ENCODE data around the gene MPP1.
A peak's percentile ranks its signal among the peaks of the same experiment; 100 is the strongest.

MPP1 gene

DNA sequence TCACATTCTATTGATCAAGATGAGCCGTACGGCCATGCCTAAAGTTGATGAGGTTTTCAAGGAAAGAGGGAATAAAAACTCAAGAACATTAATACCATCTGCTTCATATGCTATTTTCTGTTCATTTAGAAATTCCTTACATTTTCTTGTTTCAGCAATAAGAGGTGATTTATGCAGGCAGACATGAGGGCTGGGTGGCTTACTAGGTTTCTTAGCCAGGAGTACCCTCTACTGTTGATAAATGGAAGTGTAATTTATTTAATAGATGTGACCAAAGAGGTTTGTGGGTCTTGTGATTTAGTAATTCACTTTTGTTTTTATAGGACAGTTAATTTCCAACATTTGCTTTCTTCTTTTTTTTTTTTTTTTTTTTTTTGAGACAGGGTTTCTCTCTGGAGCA, 35.6 kb upstream of the MPP1 start (continued):
- TF ChIP-seq CTCF (tag by site-specific recombination; IDR thresholded peaks at IDR 0.05) = peak; percentile 12; the same call in 1 of the 2 replicates
- no peak for TF ChIP-seq YY2 (tag by site-specific recombination; IDR thresholded peaks at IDR 0.05)
- no peak for TF ChIP-seq ZNF843 (tag by site-specific recombination; IDR thresholded peaks at IDR 0.05)
- TF ChIP-seq ZSCAN16 (tag by site-specific recombination; IDR thresholded peaks at IDR 0.05) = no peak
- no peak for TF ChIP-seq ZNF830 (tag by site-specific recombination; IDR thresholded peaks at IDR 0.05; ENCODE audit: low read depth)

DNA sequence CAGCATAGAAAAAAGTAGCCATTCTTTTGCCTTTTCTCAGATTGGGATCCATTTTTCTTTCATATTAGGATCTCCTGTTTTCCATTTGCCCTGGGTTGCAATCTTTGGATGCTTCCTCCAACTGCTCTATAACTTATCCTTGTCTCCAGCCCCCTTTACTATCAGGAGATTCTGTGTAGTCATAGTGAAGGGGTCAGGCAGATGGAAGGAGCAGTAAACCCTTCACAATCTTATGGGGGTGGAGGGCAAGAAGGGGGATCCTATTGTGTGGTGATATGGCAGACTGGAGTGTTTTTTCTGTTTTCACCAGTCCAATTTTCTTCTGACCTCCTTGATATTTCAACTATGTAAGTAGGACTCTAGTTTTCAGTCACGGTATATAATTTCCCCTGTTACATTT, 30.9 kb upstream of the MPP1 start:
- ChIA-PET CTCF (no interaction called here), POLR2A (no interaction called here)
- Histone ChIP-seq H3K4me3 (ENCODE audit: low read depth, low read length) (no peak overlapping the region), H3K36me3 (ENCODE audit: control insufficient read depth in 2 of 2, insufficient read depth in 1 of 2, low read length in 2 of 2) (no peaks in the 10 kb centered on the region), H3K27ac (ENCODE audit: extremely low read depth, low read depth, low read length) (no peak overlapping the region), H3K9me3 (ENCODE audit: control insufficient read depth, insufficient read depth, low read depth, low read length) (no peaks in the 10 kb centered on the region), H3K4me1 (ENCODE audit: control insufficient read depth, insufficient read depth, low read length) (no peaks in the 10 kb centered on the region)
- no peak for TF ChIP-seq ZNF776 (tag by site-specific recombination; IDR thresholded peaks at IDR 0.05; ENCODE audit: borderline replicate concordance)
- TF ChIP-seq, protein P1, sequence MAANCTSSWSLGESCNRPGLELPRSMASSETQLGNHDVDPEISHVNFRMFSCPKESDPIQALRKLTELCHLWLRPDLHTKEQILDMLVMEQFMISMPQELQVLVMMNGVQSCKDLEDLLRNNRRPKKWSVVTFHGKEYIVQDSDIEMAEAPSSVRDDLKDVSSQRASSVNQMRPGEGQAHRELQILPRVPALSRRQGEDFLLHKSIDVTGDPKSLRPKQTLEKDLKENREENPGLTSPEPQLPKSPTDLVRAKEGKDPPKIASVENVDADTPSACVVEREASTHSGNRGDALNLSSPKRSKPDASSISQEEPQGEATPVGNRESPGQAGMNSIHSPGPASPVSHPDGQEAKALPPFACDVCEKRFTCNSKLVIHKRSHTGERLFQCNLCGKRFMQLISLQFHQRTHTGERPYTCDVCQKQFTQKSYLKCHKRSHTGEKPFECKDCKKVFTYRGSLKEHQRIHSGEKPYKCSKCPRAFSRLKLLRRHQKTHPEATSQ (tag by site-specific recombination; IDR thresholded peaks at IDR 0.05) = no peak
- no peak for TF ChIP-seq ZBTB17 (tag by site-specific recombination; IDR thresholded peaks at IDR 0.05)
- no peak for TF ChIP-seq ZNF449 (tag by site-specific recombination; IDR thresholded peaks at IDR 0.05)

DNA sequence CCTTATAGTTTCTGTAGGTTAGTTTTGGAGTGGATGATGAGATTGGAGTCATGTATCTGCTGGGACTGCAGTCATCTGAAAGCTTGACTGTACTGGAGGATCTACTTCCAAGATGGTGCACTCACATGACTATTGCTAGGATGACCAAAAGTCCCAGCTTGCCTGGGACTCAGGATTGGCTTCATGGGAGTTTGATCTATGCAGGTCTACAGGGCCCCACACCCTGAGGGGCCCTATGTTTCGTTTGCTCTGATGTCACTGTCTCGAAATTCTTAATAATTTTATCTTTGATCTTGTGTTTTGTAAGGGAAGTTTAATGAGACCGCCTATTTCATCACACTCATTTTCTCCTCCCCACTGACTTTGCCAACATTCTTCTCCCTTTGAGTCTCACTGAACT, 29.3 kb upstream of the MPP1 start, which contains the start of gene SMIM9:
Gene SMIM9 (minus strand): TSS at position 101 of the 400 bp plus-strand sequence. CDS start 3,806 bp downstream, outside the sequence.
- Histone ChIP-seq H3K27ac (ENCODE audit: extremely low read depth, low read depth, low read length) (no peak within 1 kb of the TSS), H3K4me3 (ENCODE audit: low read depth, low read length) (no peak within 1 kb of the TSS), H3K36me3 (ENCODE audit: control insufficient read depth in 2 of 2, insufficient read depth in 1 of 2, low read length in 2 of 2) (no peaks in the 10 kb centered on the region), H3K4me1 (ENCODE audit: control insufficient read depth, insufficient read depth, low read length) (no peaks in the 10 kb centered on the region), H3K9me3 (ENCODE audit: control insufficient read depth, insufficient read depth, low read depth, low read length) (no peaks in the 10 kb centered on the region)
- ChIA-PET CTCF (interaction anchor here (1.1 to 2.0 kb wide), 2 partner anchors 8 to 86 kb away, joined by 4 to 8 read pairs; no protein-coding TSS in a partner anchor), POLR2A (no interaction called here)
- TF ChIP-seq ZNF580 (tag by site-specific recombination; IDR thresholded peaks at IDR 0.05) (no peak), ZBTB1 (tag by site-specific recombination; IDR thresholded peaks at IDR 0.05) (no peak), SCRT1 (tag by site-specific recombination; IDR thresholded peaks at IDR 0.05; ENCODE audit: borderline replicate concordance) (no peak), ZNF350 (tag by site-specific recombination; IDR thresholded peaks at IDR 0.05) (no peak), ZBTB8A (tag by site-specific recombination; IDR thresholded peaks at IDR 0.05) (no peak), ZNF2 (tag by site-specific recombination; IDR thresholded peaks at IDR 0.05) (no peak), MZF1 (tag by site-specific recombination; IDR thresholded peaks at IDR 0.05; ENCODE audit: borderline replicate concordance) (no peak), ZNF112 (tag by site-specific recombination; IDR thresholded peaks at IDR 0.05) (no peak), KLF1 (tag by site-specific recombination; IDR thresholded peaks at IDR 0.05) (no peak), ZNF558 (tag by site-specific recombination; IDR thresholded peaks at IDR 0.05) (no peak), PRDM1 (tag by site-specific recombination; IDR thresholded peaks at IDR 0.05) (no peak), ZNF513 (tag by site-specific recombination; IDR thresholded peaks at IDR 0.05) (no peak), FEZF1 (tag by site-specific recombination; IDR thresholded peaks at IDR 0.05) (no peak), GLI4 (tag by site-specific recombination; IDR thresholded peaks at IDR 0.05) (no peak)
- TF ChIP-seq, protein P2, sequence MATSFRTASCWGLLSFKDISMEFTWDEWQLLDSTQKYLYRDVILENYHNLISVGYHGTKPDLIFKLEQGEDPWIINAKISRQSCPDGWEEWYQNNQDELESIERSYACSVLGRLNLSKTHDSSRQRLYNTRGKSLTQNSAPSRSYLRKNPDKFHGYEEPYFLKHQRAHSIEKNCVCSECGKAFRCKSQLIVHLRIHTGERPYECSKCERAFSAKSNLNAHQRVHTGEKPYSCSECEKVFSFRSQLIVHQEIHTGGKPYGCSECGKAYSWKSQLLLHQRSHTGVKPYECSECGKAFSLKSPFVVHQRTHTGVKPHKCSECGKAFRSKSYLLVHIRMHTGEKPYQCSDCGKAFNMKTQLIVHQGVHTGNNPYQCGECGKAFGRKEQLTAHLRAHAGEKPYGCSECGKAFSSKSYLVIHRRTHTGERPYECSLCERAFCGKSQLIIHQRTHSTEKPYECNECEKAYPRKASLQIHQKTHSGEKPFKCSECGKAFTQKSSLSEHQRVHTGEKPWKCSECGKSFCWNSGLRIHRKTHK (tag by site-specific recombination; IDR thresholded peaks at IDR 0.05) = no peak
- TF ChIP-seq, protein P3, sequence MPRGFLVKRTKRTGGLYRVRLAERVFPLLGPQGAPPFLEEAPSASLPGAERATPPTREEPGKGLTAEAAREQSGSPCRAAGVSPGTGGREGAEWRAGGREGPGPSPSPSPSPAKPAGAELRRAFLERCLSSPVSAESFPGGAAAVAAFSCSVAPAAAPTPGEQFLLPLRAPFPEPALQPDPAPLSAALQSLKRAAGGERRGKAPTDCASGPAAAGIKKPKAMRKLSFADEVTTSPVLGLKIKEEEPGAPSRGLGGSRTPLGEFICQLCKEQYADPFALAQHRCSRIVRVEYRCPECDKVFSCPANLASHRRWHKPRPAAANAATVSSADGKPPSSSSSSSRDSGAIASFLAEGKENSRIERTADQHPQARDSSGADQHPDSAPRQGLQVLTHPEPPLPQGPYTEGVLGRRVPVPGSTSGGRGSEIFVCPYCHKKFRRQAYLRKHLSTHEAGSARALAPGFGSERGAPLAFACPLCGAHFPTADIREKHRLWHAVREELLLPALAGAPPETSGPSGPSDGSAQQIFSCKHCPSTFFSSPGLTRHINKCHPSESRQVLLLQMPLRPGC (tag by site-specific recombination; IDR thresholded peaks at IDR 0.05) = no peak
